Measurements from ENCODE around the gene SDF4.

The SDF4 gene

GRCh38 chr1:1267488-1268283 lies 35.9 kb upstream of the SDF4 start:
- H2AFZ ChIP-seq (ENCODE audit: low read depth, low read length, severe bottlenecking): no peak overlapping the region
- H3K27me3 ChIP-seq (ENCODE audit: low read length): no peaks in the 10 kb centered on the region
- H3K4me3 ChIP-seq (ENCODE audit: insufficient read depth, low read length, poor library complexity, severe bottlenecking): no peak overlapping the region
- peaks cover 4% of the 10 kb centered on the region; the same call in 1 of the 2 replicates for H4K20me1 ChIP-seq (ENCODE audit: low read depth, low read length)
- no peaks in the 10 kb centered on the region for H3K36me3 ChIP-seq (ENCODE audit: low read length)
- no peak overlapping the region for H3K9ac ChIP-seq (ENCODE audit: low read length)
- no peak overlapping the region for H3K4me2 ChIP-seq (ENCODE audit: low read depth, low read length, poor library complexity, severe bottlenecking)
- H3K79me2 ChIP-seq (ENCODE audit: insufficient read depth, low read length): peaks cover 38% of the 10 kb centered on the region
- no peaks in the 10 kb centered on the region for H3F3A ChIP-seq (ENCODE audit: insufficient read depth)
- H3K27ac ChIP-seq (ENCODE audit: low read depth, low read length): no peak overlapping the region
- no peaks in the 10 kb centered on the region for H3K9me3 ChIP-seq (ENCODE audit: insufficient read depth, low read length)
- no peaks in the 10 kb centered on the region for H3K9me2 ChIP-seq (replicated peaks; ENCODE audit: insufficient read depth, low read length)
- TF ChIP-seq, protein P1, sequence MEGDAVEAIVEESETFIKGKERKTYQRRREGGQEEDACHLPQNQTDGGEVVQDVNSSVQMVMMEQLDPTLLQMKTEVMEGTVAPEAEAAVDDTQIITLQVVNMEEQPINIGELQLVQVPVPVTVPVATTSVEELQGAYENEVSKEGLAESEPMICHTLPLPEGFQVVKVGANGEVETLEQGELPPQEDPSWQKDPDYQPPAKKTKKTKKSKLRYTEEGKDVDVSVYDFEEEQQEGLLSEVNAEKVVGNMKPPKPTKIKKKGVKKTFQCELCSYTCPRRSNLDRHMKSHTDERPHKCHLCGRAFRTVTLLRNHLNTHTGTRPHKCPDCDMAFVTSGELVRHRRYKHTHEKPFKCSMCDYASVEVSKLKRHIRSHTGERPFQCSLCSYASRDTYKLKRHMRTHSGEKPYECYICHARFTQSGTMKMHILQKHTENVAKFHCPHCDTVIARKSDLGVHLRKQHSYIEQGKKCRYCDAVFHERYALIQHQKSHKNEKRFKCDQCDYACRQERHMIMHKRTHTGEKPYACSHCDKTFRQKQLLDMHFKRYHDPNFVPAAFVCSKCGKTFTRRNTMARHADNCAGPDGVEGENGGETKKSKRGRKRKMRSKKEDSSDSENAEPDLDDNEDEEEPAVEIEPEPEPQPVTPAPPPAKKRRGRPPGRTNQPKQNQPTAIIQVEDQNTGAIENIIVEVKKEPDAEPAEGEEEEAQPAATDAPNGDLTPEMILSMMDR (IDR thresholded peaks at IDR 0.05; ENCODE audit: insufficient read depth, low read length, poor library complexity, severe bottlenecking): no peak
- no peak for TF ChIP-seq EZH2phosphoT487 (conservative IDR thresholded peaks at IDR 0.05; ENCODE audit: low read length)

- H3K36me3 ChIP-seq (ENCODE audit: low read length): no peaks in the 10 kb centered on the region
- H3K9me3 ChIP-seq (ENCODE audit: insufficient read depth, low read length): no peaks in the 10 kb centered on the region
- H3K4me2 ChIP-seq (ENCODE audit: low read depth, low read length, poor library complexity, severe bottlenecking): no peak overlapping the region
- H3K27me3 ChIP-seq (ENCODE audit: low read length): no peaks in the 10 kb centered on the region
- H3K4me3 ChIP-seq (ENCODE audit: insufficient read depth, low read length, poor library complexity, severe bottlenecking): no peak overlapping the region
- H3K9me2 ChIP-seq (replicated peaks; ENCODE audit: insufficient read depth, low read length): no peaks in the 10 kb centered on the region
- H2AFZ ChIP-seq (ENCODE audit: low read depth, low read length, severe bottlenecking): no peak overlapping the region
- no peak overlapping the region for H3K27ac ChIP-seq (ENCODE audit: low read depth, low read length)
- no peak overlapping the region for H3K9ac ChIP-seq (ENCODE audit: low read length)
- TF ChIP-seq, protein P1 (IDR thresholded peaks at IDR 0.05; ENCODE audit: insufficient read depth, low read length, poor library complexity, severe bottlenecking): no peak
- no peak for TF ChIP-seq EZH2phosphoT487 (conservative IDR thresholded peaks at IDR 0.05; ENCODE audit: low read length)
- H3K79me2 ChIP-seq (ENCODE audit: insufficient read depth, low read length): peaks cover 10% of the 10 kb centered on the region
- H4K20me1 ChIP-seq (ENCODE audit: low read depth, low read length): no peaks in the 10 kb centered on the region
- no peaks in the 10 kb centered on the region for H3F3A ChIP-seq (ENCODE audit: insufficient read depth)
Observed at GRCh38 chr1:1264868-1265272, 33.1 kb upstream of the SDF4 start.

DNA sequence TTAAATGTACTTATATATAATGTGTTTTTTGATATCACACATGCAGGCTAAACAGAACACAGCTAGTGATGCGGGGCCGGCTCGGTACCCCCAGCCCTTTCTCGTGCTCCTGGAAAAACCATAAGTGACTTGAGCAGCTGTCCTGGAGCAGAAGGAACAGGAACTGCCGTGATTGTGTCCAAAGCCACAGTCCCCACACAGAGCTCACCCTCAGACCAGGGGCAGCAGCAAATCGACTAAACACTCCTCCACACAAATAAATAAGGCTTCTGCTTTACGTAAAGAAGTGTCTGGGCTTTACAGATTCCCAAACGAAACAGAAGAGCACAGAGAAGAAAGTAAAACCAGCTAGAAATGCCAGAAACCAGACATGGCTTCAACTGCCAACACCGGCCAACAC lies 32.2 kb upstream of the SDF4 start:
- H4K20me1 ChIP-seq (ENCODE audit: low read depth, low read length): no peaks in the 10 kb centered on the region
- no peaks in the 10 kb centered on the region for H3K9me2 ChIP-seq (replicated peaks; ENCODE audit: insufficient read depth, low read length)
- no peaks in the 10 kb centered on the region for H3K9me3 ChIP-seq (ENCODE audit: insufficient read depth, low read length)
- H3K27me3 ChIP-seq (ENCODE audit: low read length): no peaks in the 10 kb centered on the region
- no peaks in the 10 kb centered on the region for H3F3A ChIP-seq (ENCODE audit: insufficient read depth)
- TF ChIP-seq, protein P1 (IDR thresholded peaks at IDR 0.05; ENCODE audit: insufficient read depth, low read length, poor library complexity, severe bottlenecking): no peak
- TF ChIP-seq EZH2phosphoT487 (conservative IDR thresholded peaks at IDR 0.05; ENCODE audit: low read length): no peak
- H3K4me2 ChIP-seq (ENCODE audit: low read depth, low read length, poor library complexity, severe bottlenecking): no peak overlapping the region
- no peak overlapping the region for H2AFZ ChIP-seq (ENCODE audit: low read depth, low read length, severe bottlenecking)
- no peak overlapping the region for H3K9ac ChIP-seq (ENCODE audit: low read length)
- H3K79me2 ChIP-seq (ENCODE audit: insufficient read depth, low read length): peaks cover 7% of the 10 kb centered on the region
- no peaks in the 10 kb centered on the region for H3K36me3 ChIP-seq (ENCODE audit: low read length)
- no peak overlapping the region for H3K4me3 ChIP-seq (ENCODE audit: insufficient read depth, low read length, poor library complexity, severe bottlenecking)
- no peak overlapping the region for H3K27ac ChIP-seq (ENCODE audit: low read depth, low read length)

Data from SU-DHL-6 (cell line).